Neural cell (in vitro differentiated cells): ENCODE measurements around the gene UNC13B. TPM values are rescaled to one million over a fixed set of nuclear protein-coding genes. Genes with fewer than 3 reads are reported as not detected.
A peak's percentile ranks its signal among the peaks of the same experiment; 100 is the strongest.

Source experiments
- H2AFZ ChIP-seq: fragments of 200-600, 300-800 bp; sonication (generic), shearing (Covaris generic); 2 replicates; pipeline ENCODE4 v1.6.0; 2014; ENCODE audit warnings: low read depth, mild to moderate bottlenecking, antibody characterized with exemption, low read length, moderate library complexity
- H3F3A ChIP-seq: fragments of 200-600 bp; shearing (Covaris generic); 2 replicates; pipeline ENCODE4 v1.6.1; 2016; ENCODE audit warnings: mild to moderate bottlenecking, moderate library complexity, mixed read lengths, antibody characterized with exemption, low read length; ENCODE audit not compliant: insufficient read depth, poor library complexity, severe bottlenecking
- H3K27ac ChIP-seq: fragments of 200-600, 300-800 bp; sonication (generic), shearing (Covaris generic); 2 replicates; pipeline ENCODE4 v1.5.1; 2014; ENCODE audit warnings: mild to moderate bottlenecking, low read length, moderate library complexity
- H3K27me3 ChIP-seq: fragments of 300-800, 200-600 bp; sonication (generic), shearing (Covaris generic); 2 replicates; pipeline ENCODE4 v1.6.0; 2014; ENCODE audit warnings: mild to moderate bottlenecking, low read depth, low read length, moderate library complexity; ENCODE audit not compliant: insufficient read depth
- H3K36me3 ChIP-seq: fragments of 300-800, 200-600 bp; sonication (generic), shearing (Covaris generic); 2 replicates; pipeline ENCODE4 v1.5.1; 2014; ENCODE audit warnings: mild to moderate bottlenecking, antibody characterized with exemption, low read length, moderate library complexity; ENCODE audit not compliant: insufficient read depth
- H3K4me2 ChIP-seq: fragments of 300-800, 200-600 bp; sonication (generic), shearing (Covaris generic); 2 replicates; pipeline ENCODE4 v1.6.0; 2014; ENCODE audit warnings: mild to moderate bottlenecking, low read length
- H3K4me3 ChIP-seq: fragments of 300-800, 200-600 bp; sonication (generic), shearing (Covaris generic); 2 replicates; pipeline ENCODE4 v1.5.1; 2014; ENCODE audit warnings: mild to moderate bottlenecking, low read length, moderate library complexity
- H3K79me2 ChIP-seq: fragments of 200-600 bp; shearing (Covaris generic); replicated peaks from 2 replicates; pipeline ENCODE4 v1.6.0; 2014; ENCODE audit warnings: mild to moderate bottlenecking, low read length, moderate library complexity; ENCODE audit not compliant: insufficient read depth
- H3K9ac ChIP-seq: fragments of 300-800, 200-600 bp; sonication (generic), shearing (Covaris generic); 2 replicates; pipeline ENCODE4 v1.6.1; 2016; ENCODE audit warnings: mild to moderate bottlenecking, low read length, mixed read lengths
- H3K9me2 ChIP-seq: fragments of 200-600 bp; shearing (Covaris generic); 2 replicates; pipeline ENCODE4 v1.6.1; 2016; ENCODE audit warnings: mild to moderate bottlenecking, low read length, mixed read lengths; ENCODE audit not compliant: insufficient read depth
- H3K9me3 ChIP-seq: fragments of 200-600, 300-800 bp; sonication (generic), shearing (Covaris generic); 2 replicates; pipeline ENCODE4 v1.6.1; 2016; ENCODE audit warnings: mild to moderate bottlenecking, mixed run types, low read length, moderate library complexity, mixed read lengths
- H4K20me1 ChIP-seq: fragments of 200-600 bp; shearing (Covaris generic); 2 replicates; pipeline ENCODE4 v1.6.1; 2016; ENCODE audit warnings: mild to moderate bottlenecking, mixed run types; ENCODE audit not compliant: insufficient read depth
- EP300 ChIP-seq: fragments of 450-650 bp; conservative IDR thresholded peaks from 2 replicates; pipeline ENCODE4 v1.6.1; 2014; ENCODE audit warnings: antibody characterized with exemption, mild to moderate bottlenecking, moderate library complexity; ENCODE audit not compliant: poor library complexity, severe bottlenecking
- EZH2 ChIP-seq: fragments of 200-600, 300-800 bp; shearing (Covaris generic), sonication (generic); IDR thresholded peaks from 2 replicates; pipeline ENCODE4 v1.6.1; 2014; ENCODE audit warnings: antibody characterized with exemption, low read length, borderline replicate concordance, mild to moderate bottlenecking; ENCODE audit not compliant: insufficient read depth, poor library complexity, severe bottlenecking
- MXI1 ChIP-seq: fragments of 450-650 bp; conservative IDR thresholded peaks from 2 replicates; pipeline ENCODE4 v1.6.1; 2014; ENCODE audit warnings: antibody characterized with exemption, mild to moderate bottlenecking; ENCODE audit not compliant: poor library complexity, severe bottlenecking
- POLR2AphosphoS5 ChIP-seq: IDR thresholded peaks from 2 replicates; pipeline ENCODE4 v1.6.1; 2012
- RAD21 ChIP-seq: fragments of 450-650 bp; conservative IDR thresholded peaks from 2 replicates; pipeline ENCODE4 v1.6.1; 2014; ENCODE audit warnings: antibody characterized with exemption, mild to moderate bottlenecking, moderate library complexity
- SMC3 ChIP-seq: fragments of 450-650 bp; conservative IDR thresholded peaks from 2 replicates; pipeline ENCODE4 v1.6.1; 2014; ENCODE audit warnings: antibody characterized with exemption, mild to moderate bottlenecking, moderate library complexity; ENCODE audit not compliant: poor library complexity
- TAF1 ChIP-seq: IDR thresholded peaks from 2 replicates; pipeline ENCODE4 v1.6.1; 2012; ENCODE audit warnings: low read depth
- polyA plus RNA-seq: library from polyadenylated mRNA; depleted of rRNA; stranded (reverse); fragments of >200 nt; gene quantifications from 2 replicates; pipeline ENCODE4 v1.2.3, GENCODE V29; 2014
- TF ChIP-seq, protein P1 (sequence below): IDR thresholded peaks from 2 replicates; pipeline ENCODE4 v1.6.1; 2012; ENCODE audit warnings: borderline replicate concordance
- TF ChIP-seq, protein P2 (sequence below): fragments of 450-650 bp; IDR thresholded peaks from 2 replicates; pipeline ENCODE4 v1.5.1; 2014; ENCODE audit warnings: antibody characterized with exemption, mild to moderate bottlenecking, moderate library complexity; ENCODE audit not compliant: poor library complexity, severe bottlenecking

The UNC13B gene
- polyA plus RNA-seq, 1 donor from 2014 or later: 37.2 TPM

- no peaks in the 10 kb centered on the region for H4K20me1 ChIP-seq
- no peak overlapping the region for H3K4me3 ChIP-seq
- H3K9ac ChIP-seq: no peak overlapping the region
- no peaks in the 10 kb centered on the region for H3K9me3 ChIP-seq
- H3K9me2 ChIP-seq: no peaks in the 10 kb centered on the region
- H3K27me3 ChIP-seq: no peaks in the 10 kb centered on the region
- no peak overlapping the region for H3K27ac ChIP-seq
- peaks cover 12% of the 10 kb centered on the region for H3K79me2 ChIP-seq
- TF ChIP-seq SMC3 (no peak), MXI1 (no peak), RAD21 (no peak), EZH2 (no peak), TAF1 (no peak), EP300 (no peak), POLR2AphosphoS5 (no peak)
- TF ChIP-seq, protein P1, sequence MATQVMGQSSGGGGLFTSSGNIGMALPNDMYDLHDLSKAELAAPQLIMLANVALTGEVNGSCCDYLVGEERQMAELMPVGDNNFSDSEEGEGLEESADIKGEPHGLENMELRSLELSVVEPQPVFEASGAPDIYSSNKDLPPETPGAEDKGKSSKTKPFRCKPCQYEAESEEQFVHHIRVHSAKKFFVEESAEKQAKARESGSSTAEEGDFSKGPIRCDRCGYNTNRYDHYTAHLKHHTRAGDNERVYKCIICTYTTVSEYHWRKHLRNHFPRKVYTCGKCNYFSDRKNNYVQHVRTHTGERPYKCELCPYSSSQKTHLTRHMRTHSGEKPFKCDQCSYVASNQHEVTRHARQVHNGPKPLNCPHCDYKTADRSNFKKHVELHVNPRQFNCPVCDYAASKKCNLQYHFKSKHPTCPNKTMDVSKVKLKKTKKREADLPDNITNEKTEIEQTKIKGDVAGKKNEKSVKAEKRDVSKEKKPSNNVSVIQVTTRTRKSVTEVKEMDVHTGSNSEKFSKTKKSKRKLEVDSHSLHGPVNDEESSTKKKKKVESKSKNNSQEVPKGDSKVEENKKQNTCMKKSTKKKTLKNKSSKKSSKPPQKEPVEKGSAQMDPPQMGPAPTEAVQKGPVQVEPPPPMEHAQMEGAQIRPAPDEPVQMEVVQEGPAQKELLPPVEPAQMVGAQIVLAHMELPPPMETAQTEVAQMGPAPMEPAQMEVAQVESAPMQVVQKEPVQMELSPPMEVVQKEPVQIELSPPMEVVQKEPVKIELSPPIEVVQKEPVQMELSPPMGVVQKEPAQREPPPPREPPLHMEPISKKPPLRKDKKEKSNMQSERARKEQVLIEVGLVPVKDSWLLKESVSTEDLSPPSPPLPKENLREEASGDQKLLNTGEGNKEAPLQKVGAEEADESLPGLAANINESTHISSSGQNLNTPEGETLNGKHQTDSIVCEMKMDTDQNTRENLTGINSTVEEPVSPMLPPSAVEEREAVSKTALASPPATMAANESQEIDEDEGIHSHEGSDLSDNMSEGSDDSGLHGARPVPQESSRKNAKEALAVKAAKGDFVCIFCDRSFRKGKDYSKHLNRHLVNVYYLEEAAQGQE: no peak
- TF ChIP-seq, protein P2, sequence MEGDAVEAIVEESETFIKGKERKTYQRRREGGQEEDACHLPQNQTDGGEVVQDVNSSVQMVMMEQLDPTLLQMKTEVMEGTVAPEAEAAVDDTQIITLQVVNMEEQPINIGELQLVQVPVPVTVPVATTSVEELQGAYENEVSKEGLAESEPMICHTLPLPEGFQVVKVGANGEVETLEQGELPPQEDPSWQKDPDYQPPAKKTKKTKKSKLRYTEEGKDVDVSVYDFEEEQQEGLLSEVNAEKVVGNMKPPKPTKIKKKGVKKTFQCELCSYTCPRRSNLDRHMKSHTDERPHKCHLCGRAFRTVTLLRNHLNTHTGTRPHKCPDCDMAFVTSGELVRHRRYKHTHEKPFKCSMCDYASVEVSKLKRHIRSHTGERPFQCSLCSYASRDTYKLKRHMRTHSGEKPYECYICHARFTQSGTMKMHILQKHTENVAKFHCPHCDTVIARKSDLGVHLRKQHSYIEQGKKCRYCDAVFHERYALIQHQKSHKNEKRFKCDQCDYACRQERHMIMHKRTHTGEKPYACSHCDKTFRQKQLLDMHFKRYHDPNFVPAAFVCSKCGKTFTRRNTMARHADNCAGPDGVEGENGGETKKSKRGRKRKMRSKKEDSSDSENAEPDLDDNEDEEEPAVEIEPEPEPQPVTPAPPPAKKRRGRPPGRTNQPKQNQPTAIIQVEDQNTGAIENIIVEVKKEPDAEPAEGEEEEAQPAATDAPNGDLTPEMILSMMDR: no peak
- no peaks in the 10 kb centered on the region for H3F3A ChIP-seq
- H3K36me3 ChIP-seq: no peaks in the 10 kb centered on the region
- no peak overlapping the region for H3K4me2 ChIP-seq
- H2AFZ ChIP-seq: no peak overlapping the region
These were observed 3.1 kb upstream of the UNC13B start for GRCh38 chr9:35158501-35159280.

DNA sequence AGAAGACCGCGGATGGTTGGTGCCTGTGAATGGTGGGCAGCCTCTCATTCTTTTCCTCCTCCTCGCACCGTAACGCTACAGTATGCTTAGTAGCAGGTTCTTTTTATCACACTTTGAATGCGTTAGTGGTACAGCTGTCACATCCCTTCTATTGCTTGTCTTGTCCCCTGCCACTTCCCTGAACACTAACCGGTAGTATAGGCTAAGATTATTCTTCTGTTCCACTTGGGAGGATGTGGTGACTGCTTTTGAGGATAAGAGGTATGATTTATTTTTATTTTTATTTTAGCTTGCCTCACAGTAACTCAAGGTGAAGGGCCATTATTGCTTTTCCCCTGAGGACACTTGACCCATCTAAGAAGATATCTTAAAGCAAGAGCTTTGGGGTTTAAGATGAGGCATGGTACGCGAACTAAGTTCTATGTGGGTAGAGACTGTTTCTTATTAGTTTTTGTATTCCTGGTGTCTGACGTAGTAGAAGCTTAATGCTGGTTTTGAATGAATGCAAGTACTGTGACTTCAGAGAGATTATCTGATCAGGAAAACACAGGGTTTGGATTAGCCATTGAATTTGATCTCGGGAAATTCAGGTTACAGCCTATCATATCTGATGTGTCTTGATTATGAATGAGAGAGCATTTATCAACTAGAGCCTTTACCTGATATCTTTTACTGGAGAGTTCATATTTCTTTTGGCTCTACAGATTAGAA is 951 bp downstream of the UNC13B start:
- Histone ChIP-seq H3K27me3 (no peaks in the 10 kb centered on the region), H3K9me2 (no peaks in the 10 kb centered on the region), H3K9me3 (no peaks in the 10 kb centered on the region), H3K79me2 (peaks cover 29% of the 10 kb centered on the region), H4K20me1 (no peaks in the 10 kb centered on the region), H3K27ac (peak overlapping the region; percentile 70), H3K4me3 (peak overlapping the region; percentile 96), H3K4me2 (peak overlapping the region; percentile 96), H2AFZ (peak overlapping the region; percentile 84), H3K36me3 (no peaks in the 10 kb centered on the region), H3F3A (no peaks in the 10 kb centered on the region), H3K9ac (peak overlapping the region; percentile 75)
- TF ChIP-seq EP300: no peak
- TF ChIP-seq POLR2AphosphoS5: no peak
- TF ChIP-seq SMC3: no peak
